ENCODE measurements around the gene ANO3. TPM values are rescaled to one million over a fixed set of nuclear protein-coding genes. Genes with fewer than 3 reads are reported as not detected.

ANO3 gene
- total RNA-seq, 1 donor from 2014 or later = 0.29 TPM

DNA sequence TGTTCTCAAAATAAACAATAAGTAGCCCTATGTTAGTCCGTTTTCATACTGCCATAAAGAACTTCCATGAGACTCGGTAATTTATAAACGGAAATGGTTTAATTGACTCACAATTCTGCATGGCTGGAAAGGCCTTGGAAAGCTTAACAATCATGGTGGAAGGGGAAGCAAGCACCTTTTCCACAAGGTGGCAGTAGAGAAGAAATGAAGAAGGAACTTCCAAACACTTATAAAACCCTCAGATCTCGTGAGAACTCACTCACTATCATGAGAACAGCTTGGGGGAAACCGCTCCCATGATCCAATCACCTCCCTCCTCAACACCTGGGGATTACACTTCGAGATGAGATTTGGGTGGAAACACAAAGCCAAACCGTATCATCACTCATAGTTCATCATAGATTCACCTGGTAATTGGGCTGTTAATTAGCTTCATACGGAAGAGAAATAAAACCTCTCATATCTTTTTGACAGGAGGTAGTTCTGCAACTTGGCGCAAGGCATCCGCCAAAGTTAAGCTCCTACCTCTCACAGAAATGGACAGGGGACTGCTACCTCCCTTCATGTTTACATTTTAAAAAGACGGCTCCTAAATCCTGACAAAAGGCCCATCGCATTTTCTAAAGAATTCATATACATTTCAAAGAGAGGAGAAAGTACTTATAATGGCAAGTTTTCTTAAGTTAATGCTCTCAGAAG, 191.1 kb downstream of the ANO3 start:
- TF ChIP-seq, protein P1, sequence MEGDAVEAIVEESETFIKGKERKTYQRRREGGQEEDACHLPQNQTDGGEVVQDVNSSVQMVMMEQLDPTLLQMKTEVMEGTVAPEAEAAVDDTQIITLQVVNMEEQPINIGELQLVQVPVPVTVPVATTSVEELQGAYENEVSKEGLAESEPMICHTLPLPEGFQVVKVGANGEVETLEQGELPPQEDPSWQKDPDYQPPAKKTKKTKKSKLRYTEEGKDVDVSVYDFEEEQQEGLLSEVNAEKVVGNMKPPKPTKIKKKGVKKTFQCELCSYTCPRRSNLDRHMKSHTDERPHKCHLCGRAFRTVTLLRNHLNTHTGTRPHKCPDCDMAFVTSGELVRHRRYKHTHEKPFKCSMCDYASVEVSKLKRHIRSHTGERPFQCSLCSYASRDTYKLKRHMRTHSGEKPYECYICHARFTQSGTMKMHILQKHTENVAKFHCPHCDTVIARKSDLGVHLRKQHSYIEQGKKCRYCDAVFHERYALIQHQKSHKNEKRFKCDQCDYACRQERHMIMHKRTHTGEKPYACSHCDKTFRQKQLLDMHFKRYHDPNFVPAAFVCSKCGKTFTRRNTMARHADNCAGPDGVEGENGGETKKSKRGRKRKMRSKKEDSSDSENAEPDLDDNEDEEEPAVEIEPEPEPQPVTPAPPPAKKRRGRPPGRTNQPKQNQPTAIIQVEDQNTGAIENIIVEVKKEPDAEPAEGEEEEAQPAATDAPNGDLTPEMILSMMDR (conservative IDR thresholded peaks at IDR 0.05) = peak; percentile 58
- Mint-ChIP-seq H3K27me3 (no peaks in the 10 kb centered on the region), H3K36me3 (no peaks in the 10 kb centered on the region), H3K4me3 (peak overlapping the region; percentile 85), H3K4me1 (ENCODE audit: unreplicated experiment) (no peaks in the 10 kb centered on the region), H3K9me3 (peaks cover 5% of the 10 kb centered on the region), H3K27ac (no peak overlapping the region)
- DNase-seq (ENCODE audit: extremely low spot score, unreplicated experiment) = no peak

DNA sequence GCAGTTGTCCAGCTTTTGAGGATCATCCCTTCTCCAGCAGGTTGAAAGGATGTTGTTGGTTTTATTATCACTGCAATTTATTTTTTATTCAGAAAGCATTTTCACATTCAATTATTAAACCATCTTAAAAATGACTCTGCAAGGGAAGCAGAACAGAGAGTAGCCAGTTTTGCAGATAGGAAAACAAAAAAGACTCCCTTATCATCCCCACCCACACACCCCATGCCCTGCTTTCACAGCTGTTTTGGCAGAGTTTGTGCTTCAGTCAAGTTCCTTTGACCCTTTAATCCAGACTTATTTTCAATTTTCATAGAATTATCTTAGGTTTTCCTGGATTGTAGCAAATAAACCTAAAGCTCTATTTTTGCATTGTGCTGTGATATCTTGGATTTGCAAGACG, 195.8 kb downstream of the ANO3 start:
- Mint-ChIP-seq H3K4me1 (ENCODE audit: unreplicated experiment) (no peaks in the 10 kb centered on the region), H3K27me3 (no peaks in the 10 kb centered on the region), H3K9me3 (peaks cover 5% of the 10 kb centered on the region), H3K36me3 (no peaks in the 10 kb centered on the region), H3K27ac (no peak overlapping the region), H3K4me3 (no peak overlapping the region)
- TF ChIP-seq, protein P1 (conservative IDR thresholded peaks at IDR 0.05) = no peak
- no peak for DNase-seq (ENCODE audit: extremely low spot score, unreplicated experiment)

DNA sequence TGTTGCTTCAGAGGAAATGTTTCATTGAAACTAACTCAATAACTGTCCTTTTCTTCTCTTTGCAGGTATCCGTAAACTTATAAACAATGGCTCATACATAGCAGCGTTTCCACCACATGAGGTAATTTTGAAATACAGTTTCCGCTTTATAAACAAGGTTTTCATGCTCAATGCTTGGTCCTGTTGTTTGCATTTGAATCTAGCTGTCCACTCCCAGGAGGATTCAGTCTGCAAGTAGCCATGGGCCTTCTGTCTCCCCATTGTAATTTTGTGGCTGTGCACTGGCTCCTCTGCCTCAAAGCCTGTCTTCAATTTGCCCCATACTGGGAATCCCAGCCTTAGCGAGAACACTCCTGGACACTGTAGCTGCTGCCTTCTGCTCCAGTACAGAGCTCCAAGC, 205.4 kb downstream of the ANO3 start:
- Mint-ChIP-seq H3K27me3 (no peaks in the 10 kb centered on the region), H3K27ac (no peak overlapping the region), H3K4me1 (ENCODE audit: unreplicated experiment) (no peaks in the 10 kb centered on the region), H3K9me3 (no peaks in the 10 kb centered on the region), H3K36me3 (no peaks in the 10 kb centered on the region), H3K4me3 (no peak overlapping the region)
- DNase-seq (ENCODE audit: extremely low spot score, unreplicated experiment) = no peak
- TF ChIP-seq, protein P1 (conservative IDR thresholded peaks at IDR 0.05) = no peak

DNA sequence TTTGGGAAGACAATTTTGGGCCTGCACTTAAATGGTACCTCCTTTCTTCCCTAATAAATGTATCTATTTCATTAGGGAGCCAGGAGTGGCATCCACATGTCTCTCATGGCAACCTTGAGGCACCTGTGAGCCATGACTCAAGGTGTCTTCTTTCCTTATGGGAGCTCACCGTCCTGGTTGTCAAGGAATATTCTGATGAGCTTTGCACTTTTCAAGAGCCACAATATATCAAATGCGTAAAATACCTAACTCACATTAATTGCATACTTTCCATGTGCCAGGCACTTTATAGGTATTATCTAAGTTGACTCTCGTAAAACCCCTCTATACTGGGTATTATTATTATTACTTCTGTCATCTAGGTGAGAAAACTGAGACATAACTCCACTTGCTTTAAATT, 207.6 kb downstream of the ANO3 start:
- Mint-ChIP-seq H3K9me3 (no peaks in the 10 kb centered on the region), H3K27ac (no peak overlapping the region), H3K36me3 (no peaks in the 10 kb centered on the region), H3K4me1 (ENCODE audit: unreplicated experiment) (no peaks in the 10 kb centered on the region), H3K27me3 (no peaks in the 10 kb centered on the region), H3K4me3 (no peak overlapping the region)
- DNase-seq (ENCODE audit: extremely low spot score, unreplicated experiment) = no peak
- TF ChIP-seq, protein P1 (conservative IDR thresholded peaks at IDR 0.05) = no peak

DNA sequence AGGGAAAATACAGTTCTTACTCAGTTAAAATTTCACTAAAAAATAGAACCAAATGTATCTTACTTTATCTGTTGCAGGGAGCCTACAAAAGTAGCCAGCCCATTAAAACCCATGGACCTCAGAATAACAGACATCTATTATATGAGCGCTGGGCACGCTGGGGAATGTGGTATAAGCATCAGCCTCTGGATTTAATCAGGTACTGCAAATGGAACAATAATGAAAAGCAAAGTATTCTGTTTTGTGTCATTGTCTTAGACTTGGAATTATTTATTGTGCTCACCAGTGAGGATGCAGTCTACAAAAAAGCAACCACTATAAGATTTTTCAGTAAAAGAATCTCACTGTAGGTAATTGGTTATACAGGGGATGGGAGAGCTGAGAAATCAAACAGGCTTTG, 209.9 kb downstream of the ANO3 start:
- no peaks in the 10 kb centered on the region for H3K9me3 Mint-ChIP-seq
- DNase-seq (ENCODE audit: extremely low spot score, unreplicated experiment) = no peak
- no peaks in the 10 kb centered on the region for H3K36me3 Mint-ChIP-seq
- no peak overlapping the region for H3K27ac Mint-ChIP-seq
- H3K4me1 Mint-ChIP-seq (ENCODE audit: unreplicated experiment) = no peaks in the 10 kb centered on the region
- no peaks in the 10 kb centered on the region for H3K27me3 Mint-ChIP-seq
- no peak overlapping the region for H3K4me3 Mint-ChIP-seq
- TF ChIP-seq, protein P1 (conservative IDR thresholded peaks at IDR 0.05) = no peak

Measured in type B pancreatic cell (in vitro differentiated cells).